Loucy (cell line): ENCODE results near the gene NANOS3.

Source experiments
- CTCF ChIP-seq: fragments of 200-600 bp; sonication (generic); conservative IDR thresholded peaks from 2 replicates; pipeline ENCODE4 v1.5.1; 2014; ENCODE audit warnings: mild to moderate bottlenecking, antibody characterized with exemption, low read length
- EZH2phosphoT487 ChIP-seq: fragments of 200-600 bp; IDR thresholded peaks from 2 replicates; pipeline ENCODE4 v1.6.1; 2018; ENCODE audit warnings: antibody characterized with exemption, mild to moderate bottlenecking, moderate library complexity, borderline replicate concordance

- TF ChIP-seq CTCF: no peak
- no peak for TF ChIP-seq EZH2phosphoT487
Observed at GRCh38 chr19:13847407-13848339, 29.3 kb upstream of the NANOS3 start.
